ENCODE measurements around the gene ZNF221.
A peak's percentile ranks its signal among the peaks of the same experiment; 100 is the strongest.
"Not testable (repeated sequence)": the region's sequence is repeated elsewhere in the genome, so short reads cannot be mapped to it uniquely, and the experiment has no call there.

Gene ZNF221

GRCh38 chr19:43950834-43951645 lies at the start of gene ZNF221:
ZNF221 (plus strand) TSS chr19:43951228; CDS start chr19:43962727, 11,499 bp downstream.
- peak; percentile 80 for DNase-seq

GRCh38 chr19:43901395-43902390 lies 49.3 kb upstream of the ZNF221 start:
- DNase-seq = peak; percentile 72

- no peak for DNase-seq
Measured at GRCh38 chr19:43902399-43902798, 48.6 kb upstream of the ZNF221 start.

- DNase-seq = no peak
Measured at GRCh38 chr19:43905897-43906296, 45.1 kb upstream of the ZNF221 start.

- DNase-seq = no peak
Measured at GRCh38 chr19:43906774-43907173, 44.3 kb upstream of the ZNF221 start.

- DNase-seq = no peak
Measured at GRCh38 chr19:43908659-43909058, 42.4 kb upstream of the ZNF221 start.

- no peak for DNase-seq
Measured at GRCh38 chr19:43910884-43911283, 40.1 kb upstream of the ZNF221 start.

GRCh38 chr19:43913383-43913782 lies 37.6 kb upstream of the ZNF221 start:
- no peak for DNase-seq

- DNase-seq = no peak
Measured at GRCh38 chr19:43914051-43914450, 37.0 kb upstream of the ZNF221 start.

- no peak for DNase-seq
Measured at GRCh38 chr19:43923875-43924274, 27.2 kb upstream of the ZNF221 start.

GRCh38 chr19:43928820-43929219 lies 22.2 kb upstream of the ZNF221 start:
- no peak for DNase-seq

GRCh38 chr19:43934055-43934984 lies 16.7 kb upstream of the ZNF221 start:
- DNase-seq = no peak

- peak; percentile 90 for DNase-seq
Measured at GRCh38 chr19:43934985-43935708, 15.9 kb upstream of the ZNF221 start, which contains the start of gene ZNF45. ZNF45 (minus strand) TSS chr19:43935282; CDS start chr19:43922185, 13,097 bp downstream.

- no peak for DNase-seq
Measured at GRCh38 chr19:43936188-43936587, 14.8 kb upstream of the ZNF221 start.

- no peak for DNase-seq
Measured at GRCh38 chr19:43939557-43940260, 11.3 kb upstream of the ZNF221 start.

GRCh38 chr19:43940719-43941118 lies 10.3 kb upstream of the ZNF221 start:
- no peak for DNase-seq

GRCh38 chr19:43941209-43941608 lies 9.8 kb upstream of the ZNF221 start:
- no peak for DNase-seq

- not testable (repeated sequence) for DNase-seq
Measured at GRCh38 chr19:43947412-43947811, 3.6 kb upstream of the ZNF221 start.

- DNase-seq = not testable (repeated sequence)
Measured at GRCh38 chr19:43949803-43950202, 1.2 kb upstream of the ZNF221 start.

- no peak for DNase-seq
Measured at GRCh38 chr19:43956827-43957226, 5.8 kb downstream of the ZNF221 start.

GRCh38 chr19:43957891-43958290 lies 6.9 kb downstream of the ZNF221 start:
- no peak for DNase-seq

All from CD4-positive, alpha-beta T cell treated with Interleukin-12 subunit alpha and Interleukin-12 subunit beta, for 1 hour (primary cell).